ENCODE results near the gene RAB5B. TPM values are rescaled to one million over a fixed set of nuclear protein-coding genes. Genes with fewer than 3 reads are reported as not detected.
A peak's percentile ranks its signal among the peaks of the same experiment; 100 is the strongest.
"Not testable (repeated sequence)": the region's sequence is repeated elsewhere in the genome, so short reads cannot be mapped to it uniquely, and the experiment has no call there.

The RAB5B gene
- total RNA-seq, 1 donor from 2014 or later: 30.8 TPM

- TF ChIP-seq, protein P1, sequence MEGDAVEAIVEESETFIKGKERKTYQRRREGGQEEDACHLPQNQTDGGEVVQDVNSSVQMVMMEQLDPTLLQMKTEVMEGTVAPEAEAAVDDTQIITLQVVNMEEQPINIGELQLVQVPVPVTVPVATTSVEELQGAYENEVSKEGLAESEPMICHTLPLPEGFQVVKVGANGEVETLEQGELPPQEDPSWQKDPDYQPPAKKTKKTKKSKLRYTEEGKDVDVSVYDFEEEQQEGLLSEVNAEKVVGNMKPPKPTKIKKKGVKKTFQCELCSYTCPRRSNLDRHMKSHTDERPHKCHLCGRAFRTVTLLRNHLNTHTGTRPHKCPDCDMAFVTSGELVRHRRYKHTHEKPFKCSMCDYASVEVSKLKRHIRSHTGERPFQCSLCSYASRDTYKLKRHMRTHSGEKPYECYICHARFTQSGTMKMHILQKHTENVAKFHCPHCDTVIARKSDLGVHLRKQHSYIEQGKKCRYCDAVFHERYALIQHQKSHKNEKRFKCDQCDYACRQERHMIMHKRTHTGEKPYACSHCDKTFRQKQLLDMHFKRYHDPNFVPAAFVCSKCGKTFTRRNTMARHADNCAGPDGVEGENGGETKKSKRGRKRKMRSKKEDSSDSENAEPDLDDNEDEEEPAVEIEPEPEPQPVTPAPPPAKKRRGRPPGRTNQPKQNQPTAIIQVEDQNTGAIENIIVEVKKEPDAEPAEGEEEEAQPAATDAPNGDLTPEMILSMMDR (IDR thresholded peaks at IDR 0.05; ENCODE audit: insufficient read depth, low read length, severe bottlenecking): no peak
- no peak overlapping the region for H3K4me3 ChIP-seq (ENCODE audit: low read depth, low read length)
These were observed 27.7 kb downstream of the RAB5B start for GRCh38 chr12:56001487-56002100.

GRCh38 chr12:56003376-56003775 is 29.5 kb downstream of the RAB5B start:
- DNase-seq (ENCODE audit: low read depth); H3K27me3 ChIP-seq (ENCODE audit: control insufficient read depth, insufficient read depth, low read length); H3K36me3 ChIP-seq (ENCODE audit: control insufficient read depth, insufficient read depth, low read length); FAIRE-seq; H3K4me3 ChIP-seq (ENCODE audit: low read depth, low read length): not testable (repeated sequence)

More at GRCh38 chr12:56001487-56002100, 27.7 kb downstream of the RAB5B start:
- DNase-seq (ENCODE audit: low read depth): no peak
- Histone ChIP-seq H3K27me3 (ENCODE audit: control insufficient read depth, insufficient read depth, low read length) (no peaks in the 10 kb centered on the region), H3K36me3 (ENCODE audit: control insufficient read depth, insufficient read depth, low read length) (peaks cover 5% of the 10 kb centered on the region)
- no peak for FAIRE-seq

GRCh38 chr12:56004211-56004610 is 30.3 kb downstream of the RAB5B start:
- TF ChIP-seq, protein P1 (IDR thresholded peaks at IDR 0.05; ENCODE audit: insufficient read depth, low read length, severe bottlenecking): no peak
- H3K27me3 ChIP-seq (ENCODE audit: control insufficient read depth, insufficient read depth, low read length): no peaks in the 10 kb centered on the region
- no peak overlapping the region for H3K4me3 ChIP-seq (ENCODE audit: low read depth, low read length)
- H3K36me3 ChIP-seq (ENCODE audit: control insufficient read depth, insufficient read depth, low read length): peaks cover 5% of the 10 kb centered on the region
- FAIRE-seq (no peak), DNase-seq (ENCODE audit: low read depth) (no peak)

DNA sequence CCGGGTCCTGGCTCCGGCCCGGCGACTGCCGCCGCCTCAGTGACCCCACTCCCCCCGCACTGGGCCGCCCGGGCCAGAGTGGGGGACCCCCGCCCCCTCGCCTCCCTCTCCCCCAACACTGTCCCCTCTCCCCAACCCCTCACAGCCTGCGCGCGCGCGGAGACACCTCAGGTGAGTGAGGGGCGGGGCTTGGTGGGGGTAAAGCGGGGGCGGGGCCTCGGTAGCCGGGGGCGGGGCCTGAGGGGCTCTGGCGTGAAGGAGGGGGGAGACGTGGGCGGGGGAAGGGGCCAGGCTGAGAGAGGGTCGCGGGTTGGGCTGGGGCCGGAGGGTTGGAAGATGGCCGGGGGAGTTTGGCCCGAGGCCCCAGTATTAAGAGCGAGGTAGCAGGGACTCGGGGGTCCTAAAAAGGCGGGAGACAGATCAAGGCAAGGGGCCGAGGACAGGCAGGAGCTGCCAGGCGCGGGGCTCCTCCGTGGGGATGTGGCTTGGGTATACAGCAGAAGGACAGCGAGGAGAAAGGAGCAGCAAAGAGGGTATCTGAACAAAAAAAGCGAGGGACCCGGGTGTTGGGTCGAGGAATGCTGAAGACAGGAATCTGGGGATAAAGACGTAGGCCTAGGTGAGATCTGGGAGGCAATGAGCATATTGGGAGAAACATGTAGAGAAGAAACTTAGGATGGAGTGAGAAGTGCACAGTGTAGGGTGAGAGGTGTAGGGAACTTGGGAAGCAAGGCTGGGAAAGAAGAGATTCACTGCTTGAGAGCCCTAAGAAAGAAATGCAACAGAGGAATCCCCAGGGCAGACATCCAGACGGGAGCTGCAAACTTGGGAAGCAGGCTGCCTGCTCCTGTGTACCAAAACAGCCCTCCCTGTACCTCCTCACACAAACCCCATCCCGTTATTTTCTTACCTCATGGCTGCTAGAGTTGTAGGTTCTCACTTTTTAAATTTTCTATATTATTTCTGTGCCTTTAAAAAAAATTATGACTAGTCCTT is 34.0 kb downstream of the RAB5B start:
- peak overlapping the region; percentile 66 for H3K4me3 ChIP-seq (ENCODE audit: low read depth, low read length)
- FAIRE-seq (no peak), DNase-seq (ENCODE audit: low read depth) (no peak)
- TF ChIP-seq, protein P1 (IDR thresholded peaks at IDR 0.05; ENCODE audit: insufficient read depth, low read length, severe bottlenecking): no peak
- no peaks in the 10 kb centered on the region for H3K27me3 ChIP-seq (ENCODE audit: control insufficient read depth, insufficient read depth, low read length)
- H3K36me3 ChIP-seq (ENCODE audit: control insufficient read depth, insufficient read depth, low read length): peaks cover 5% of the 10 kb centered on the region

- DNase-seq (ENCODE audit: low read depth) (no peak), FAIRE-seq (no peak)
- H3K27me3 ChIP-seq (ENCODE audit: control insufficient read depth, insufficient read depth, low read length): no peaks in the 10 kb centered on the region
- no peak overlapping the region for H3K4me3 ChIP-seq (ENCODE audit: low read depth, low read length)
- H3K36me3 ChIP-seq (ENCODE audit: control insufficient read depth, insufficient read depth, low read length): no peaks in the 10 kb centered on the region
- TF ChIP-seq, protein P1 (IDR thresholded peaks at IDR 0.05; ENCODE audit: insufficient read depth, low read length, severe bottlenecking): no peak
These were observed 36.3 kb downstream of the RAB5B start for GRCh38 chr12:56010111-56010570.

GRCh38 chr12:56011509-56012090 is 37.7 kb downstream of the RAB5B start:
- no peak for DNase-seq (ENCODE audit: low read depth)

More at GRCh38 chr12:56011509-56012090, 37.7 kb downstream of the RAB5B start:
- no peak for FAIRE-seq
- Histone ChIP-seq H3K4me3 (ENCODE audit: low read depth, low read length) (no peak overlapping the region), H3K27me3 (ENCODE audit: control insufficient read depth, insufficient read depth, low read length) (no peaks in the 10 kb centered on the region), H3K36me3 (ENCODE audit: control insufficient read depth, insufficient read depth, low read length) (no peaks in the 10 kb centered on the region)
- TF ChIP-seq, protein P1 (IDR thresholded peaks at IDR 0.05; ENCODE audit: insufficient read depth, low read length, severe bottlenecking): no peak

Measured in bronchial epithelial cell (primary cell).